Fibroblast of lung (primary cell): ENCODE results near the gene PCDHA1. TPM values are rescaled to one million over a fixed set of nuclear protein-coding genes. Genes with fewer than 3 reads are reported as not detected.

ENCODE experiments used
- DNase-seq, 2 donors: peaks; one replicate each; pipeline versions ENCODE4 v3.0.0 to v3.0.0-alpha.2; 2010; ENCODE audit warnings: low read depth in 2 of 2
- H2AFZ ChIP-seq: 2 replicates; pipeline ENCODE4 v1.5.1; 2012; ENCODE audit warnings: low read length, control low read depth, inconsistent platforms
- H3K27ac ChIP-seq: 2 replicates; pipeline ENCODE4 v1.5.1; 2011; ENCODE audit warnings: low read length, control low read depth; ENCODE audit not compliant: insufficient read depth
- H3K27me3 ChIP-seq: 2 replicates; pipeline ENCODE4 v1.5.1; 2011; ENCODE audit warnings: mild to moderate bottlenecking, low read length; ENCODE audit not compliant: control insufficient read depth, insufficient read depth
- H3K36me3 ChIP-seq: 2 replicates; pipeline ENCODE4 v1.5.1; 2011; ENCODE audit warnings: low read length; ENCODE audit not compliant: control insufficient read depth, insufficient read depth
- H3K4me1 ChIP-seq: 2 replicates; pipeline ENCODE4 v1.5.1; 2011; ENCODE audit warnings: low read length; ENCODE audit not compliant: control insufficient read depth, insufficient read depth; ENCODE audit errors: extremely low read depth
- H3K4me2 ChIP-seq: 2 replicates; pipeline ENCODE4 v1.5.1; 2011; ENCODE audit warnings: low read length, control low read depth; ENCODE audit not compliant: insufficient read depth; ENCODE audit errors: extremely low read depth
- H3K4me3 ChIP-seq, 4 experiments: fragments of 200-600 bp in 1 of 4; sonication (generic) in 1 of 4; replicated peaks in 1 of 4; 2 replicates each; pipeline ENCODE4 v1.5.1; 2011 to 2016; ENCODE audit warnings: low read length in 4 of 4, low read depth in 3 of 4, mild to moderate bottlenecking in 3 of 4, control low read depth in 2 of 4, inconsistent platforms in 1 of 4, mixed read lengths in 1 of 4; ENCODE audit not compliant: insufficient read depth in 1 of 4; ENCODE audit errors: control extremely low read depth in 1 of 4
- H3K79me2 ChIP-seq: 2 replicates; pipeline ENCODE4 v1.5.1; 2012; ENCODE audit warnings: mild to moderate bottlenecking, low read length, inconsistent platforms; ENCODE audit not compliant: control insufficient read depth, insufficient read depth
- H3K9ac ChIP-seq: 2 replicates; pipeline ENCODE4 v1.5.1; 2011; ENCODE audit warnings: mild to moderate bottlenecking, low read length, control low read depth; ENCODE audit not compliant: insufficient read depth
- H3K9me3 ChIP-seq: 2 replicates; pipeline ENCODE4 v1.5.1; 2012; ENCODE audit warnings: low read depth, low read length; ENCODE audit not compliant: control insufficient read depth, insufficient read depth
- H4K20me1 ChIP-seq: 2 replicates; pipeline ENCODE4 v1.5.1; 2011; ENCODE audit warnings: low read length; ENCODE audit not compliant: control insufficient read depth, insufficient read depth; ENCODE audit errors: extremely low read depth
- EZH2 ChIP-seq: IDR thresholded peaks from 2 replicates; pipeline ENCODE4 v1.5.1; 2012; ENCODE audit warnings: low read length, control low read depth, mild to moderate bottlenecking; ENCODE audit errors: missing control alignments
- polyA plus RNA-seq, 2 donors: library from polyadenylated mRNA; depleted of rRNA in 1 of 2; stranded (reverse) in 1 of 2; unstranded in 1 of 2; fragments of >200 nt; gene quantifications; 2 replicates each; pipeline ENCODE4 v1.2.1, GENCODE V29; 2011 to 2012; ENCODE audit warnings: missing spikeins in 1 of 2
- total RNA-seq: library from RNA; depleted of rRNA; stranded (reverse); fragments of >200 nt; gene quantifications from 2 replicates; pipeline ENCODE4 v1.2.1, GENCODE V29; 2014
- TF ChIP-seq, protein P1 (sequence below), 2 donors: IDR thresholded peaks in 1 of 2; conservative IDR thresholded peaks in 1 of 2; 1 replicate in 1 of 2; 2 replicates in 1 of 2; pipeline ENCODE4 v1.5.1; 2011 to 2012; ENCODE audit warnings: low read length in 2 of 2, control low read depth in 1 of 2, inconsistent platforms in 1 of 2, low read depth in 1 of 2, mild to moderate bottlenecking in 1 of 2

Gene PCDHA1
- total and polyA plus RNA-seq, 2 donors (not counting 1 experiment from before 2014, with no cell fraction given) = under 0.01 to 0.12 TPM

DNA sequence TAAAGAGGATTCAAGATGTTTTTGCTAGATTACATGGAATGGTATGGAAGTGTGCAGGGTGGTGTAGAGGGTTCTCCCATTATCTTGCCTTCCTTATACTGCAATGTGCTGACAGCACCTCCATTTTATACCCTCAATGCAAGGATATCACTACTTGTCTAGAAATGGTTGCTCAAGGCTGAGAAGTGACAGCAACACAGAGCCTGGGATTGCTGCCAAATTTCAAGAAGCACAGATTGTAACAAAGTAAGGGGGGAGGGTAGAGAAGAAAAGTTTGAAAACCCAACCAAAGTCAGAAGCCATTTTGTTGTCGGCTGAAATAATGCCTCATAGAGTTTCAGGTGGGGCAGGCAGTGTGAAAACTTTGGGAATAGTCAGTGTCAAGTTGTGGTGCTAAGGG, 210.1 kb downstream of the PCDHA1 start:
- H3K79me2 ChIP-seq = no peaks in the 10 kb centered on the region
- H3K4me3 ChIP-seq = no peak overlapping the region
- H3K4me2 ChIP-seq = no peak overlapping the region
- TF ChIP-seq EZH2 = no peak
- TF ChIP-seq, protein P1, sequence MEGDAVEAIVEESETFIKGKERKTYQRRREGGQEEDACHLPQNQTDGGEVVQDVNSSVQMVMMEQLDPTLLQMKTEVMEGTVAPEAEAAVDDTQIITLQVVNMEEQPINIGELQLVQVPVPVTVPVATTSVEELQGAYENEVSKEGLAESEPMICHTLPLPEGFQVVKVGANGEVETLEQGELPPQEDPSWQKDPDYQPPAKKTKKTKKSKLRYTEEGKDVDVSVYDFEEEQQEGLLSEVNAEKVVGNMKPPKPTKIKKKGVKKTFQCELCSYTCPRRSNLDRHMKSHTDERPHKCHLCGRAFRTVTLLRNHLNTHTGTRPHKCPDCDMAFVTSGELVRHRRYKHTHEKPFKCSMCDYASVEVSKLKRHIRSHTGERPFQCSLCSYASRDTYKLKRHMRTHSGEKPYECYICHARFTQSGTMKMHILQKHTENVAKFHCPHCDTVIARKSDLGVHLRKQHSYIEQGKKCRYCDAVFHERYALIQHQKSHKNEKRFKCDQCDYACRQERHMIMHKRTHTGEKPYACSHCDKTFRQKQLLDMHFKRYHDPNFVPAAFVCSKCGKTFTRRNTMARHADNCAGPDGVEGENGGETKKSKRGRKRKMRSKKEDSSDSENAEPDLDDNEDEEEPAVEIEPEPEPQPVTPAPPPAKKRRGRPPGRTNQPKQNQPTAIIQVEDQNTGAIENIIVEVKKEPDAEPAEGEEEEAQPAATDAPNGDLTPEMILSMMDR (conservative IDR thresholded peaks at IDR 0.05 in 1 of 2, IDR thresholded peaks at IDR 0.05 in 1 of 2; ENCODE audit: low read depth in 1 of 2, low read length in 2 of 2) = no peak
- H4K20me1 ChIP-seq = no peaks in the 10 kb centered on the region
- no peak overlapping the region for H3K9ac ChIP-seq
- H3K4me1 ChIP-seq = no peaks in the 10 kb centered on the region
- no peaks in the 10 kb centered on the region for H3K9me3 ChIP-seq
- H3K27me3 ChIP-seq = no peaks in the 10 kb centered on the region
- H3K27ac ChIP-seq = no peak overlapping the region
- H2AFZ ChIP-seq = no peak overlapping the region
- no peak for DNase-seq
- H3K36me3 ChIP-seq = no peaks in the 10 kb centered on the region

GRCh38 chr5:140998921-140999410, 213.0 kb downstream of the PCDHA1 start:
- no peak overlapping the region for H3K27ac ChIP-seq
- no peaks in the 10 kb centered on the region for H3K36me3 ChIP-seq
- H3K4me2 ChIP-seq = no peak overlapping the region
- H3K27me3 ChIP-seq = no peaks in the 10 kb centered on the region
- no peak overlapping the region for H3K4me3 ChIP-seq
- H4K20me1 ChIP-seq = no peaks in the 10 kb centered on the region
- no peak overlapping the region for H3K9ac ChIP-seq
- no peak for DNase-seq
- no peaks in the 10 kb centered on the region for H3K9me3 ChIP-seq
- no peaks in the 10 kb centered on the region for H3K79me2 ChIP-seq
- peaks cover 2% of the 10 kb centered on the region for H3K4me1 ChIP-seq
- H2AFZ ChIP-seq = no peak overlapping the region
- TF ChIP-seq, protein P1 (conservative IDR thresholded peaks at IDR 0.05 in 1 of 2, IDR thresholded peaks at IDR 0.05 in 1 of 2; ENCODE audit: low read depth in 1 of 2, low read length in 2 of 2) = no peak
- no peak for TF ChIP-seq EZH2

DNA sequence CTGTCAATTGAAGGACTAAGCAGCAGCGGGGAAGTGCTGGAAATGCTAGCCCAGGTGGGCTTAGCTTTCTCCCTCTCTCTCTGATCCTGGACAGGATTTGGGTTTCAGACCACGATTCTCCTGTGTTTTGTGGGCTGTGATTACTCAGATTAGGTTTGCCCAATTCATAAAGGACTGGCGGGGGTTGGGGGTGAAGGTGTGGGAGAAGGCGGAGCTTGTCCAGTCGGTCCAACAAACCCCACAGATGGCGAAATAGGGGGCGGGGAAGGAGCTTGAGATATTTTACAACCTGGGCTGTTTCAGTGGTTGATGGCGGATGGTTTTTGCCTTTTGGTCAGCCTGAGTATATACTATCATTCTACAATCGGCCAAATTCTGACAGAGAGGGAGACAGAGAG, 215.5 kb downstream of the PCDHA1 start:
- TF ChIP-seq EZH2 = no peak
- TF ChIP-seq, protein P1 (conservative IDR thresholded peaks at IDR 0.05 in 1 of 2, IDR thresholded peaks at IDR 0.05 in 1 of 2; ENCODE audit: low read depth in 1 of 2, low read length in 2 of 2) = no peak
- Histone ChIP-seq H2AFZ (peak overlapping the region; percentile 20), H4K20me1 (no peaks in the 10 kb centered on the region), H3K4me2 (no peak overlapping the region), H3K79me2 (no peaks in the 10 kb centered on the region), H3K27me3 (no peaks in the 10 kb centered on the region), H3K36me3 (no peaks in the 10 kb centered on the region), H3K27ac (no peak overlapping the region), H3K9ac (no peak overlapping the region), H3K4me1 (peaks cover 2% of the 10 kb centered on the region), H3K4me3 (peak overlapping the region in 1 of 4 experiments; percentile 10), H3K9me3 (no peaks in the 10 kb centered on the region)
- no peak for DNase-seq
